GM12892 (cell line): ENCODE results near the gene NOS3.

Experiments used
- POLR2A ChIP-seq: IDR thresholded peaks from 2 replicates; pipeline ENCODE4 v1.6.1; 2011; ENCODE audit warnings: low read depth, low read length, control low read depth
- POLR2AphosphoS5 ChIP-seq: IDR thresholded peaks from 2 replicates; pipeline ENCODE4 v1.6.1; 2011; ENCODE audit warnings: low read depth, low read length, control low read depth
- TAF1 ChIP-seq: IDR thresholded peaks from 2 replicates; pipeline ENCODE4 v1.6.1; 2011; ENCODE audit warnings: low read depth, mild to moderate bottlenecking, control low read depth, low read length, borderline replicate concordance

GRCh38 chr7:151015967-151016366 is 25.1 kb downstream of the NOS3 start:
- no peak for TF ChIP-seq POLR2A
- TF ChIP-seq POLR2AphosphoS5: no peak
- TF ChIP-seq TAF1: no peak
